DMS153 (cell line): ENCODE results near the gene GTPBP1.
A peak's percentile ranks its signal among the peaks of the same experiment; 100 is the strongest.

Source experiments
- DNase-seq: peaks from one replicate; lab custom pipeline; 2025; lab: John Stamatoyannopoulos, UW

The GTPBP1 gene

DNA sequence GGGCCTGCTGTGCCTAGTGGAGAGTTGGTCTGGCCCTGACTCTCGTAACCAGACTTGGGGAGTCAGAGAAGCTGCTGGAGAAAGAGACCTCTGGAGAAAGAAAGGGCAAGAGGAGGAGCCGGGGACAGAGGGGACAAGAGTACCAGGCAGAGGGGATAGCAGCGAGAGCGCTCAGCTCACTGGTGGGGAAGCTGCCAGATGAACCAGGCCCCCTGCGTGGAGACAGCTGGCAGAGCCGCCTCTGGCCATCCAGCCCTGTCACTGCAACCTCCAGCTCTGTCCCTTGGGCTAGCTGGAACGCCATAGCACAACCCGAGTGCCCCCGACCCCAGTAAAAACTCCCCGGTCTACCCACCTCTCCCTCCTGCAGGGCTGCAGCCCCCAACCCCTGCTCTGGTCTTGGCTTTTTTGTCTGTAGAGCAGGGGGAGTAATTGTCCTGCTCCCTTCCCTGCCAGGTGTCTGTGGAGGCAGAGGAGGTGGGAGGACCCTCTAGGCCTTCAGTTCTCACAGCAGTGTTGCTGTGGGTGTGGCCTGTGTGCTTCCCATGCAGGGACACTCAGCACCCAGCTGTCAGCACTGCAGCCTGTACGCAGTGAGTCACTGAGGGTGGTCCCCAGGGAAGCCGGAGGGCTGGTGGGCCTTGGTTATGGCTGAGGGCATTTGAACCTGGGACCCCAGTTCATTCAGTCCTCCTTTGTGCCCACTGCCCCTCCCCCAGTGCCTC lies 54.9 kb downstream of the GTPBP1 start:
- no peak for DNase-seq

DNA sequence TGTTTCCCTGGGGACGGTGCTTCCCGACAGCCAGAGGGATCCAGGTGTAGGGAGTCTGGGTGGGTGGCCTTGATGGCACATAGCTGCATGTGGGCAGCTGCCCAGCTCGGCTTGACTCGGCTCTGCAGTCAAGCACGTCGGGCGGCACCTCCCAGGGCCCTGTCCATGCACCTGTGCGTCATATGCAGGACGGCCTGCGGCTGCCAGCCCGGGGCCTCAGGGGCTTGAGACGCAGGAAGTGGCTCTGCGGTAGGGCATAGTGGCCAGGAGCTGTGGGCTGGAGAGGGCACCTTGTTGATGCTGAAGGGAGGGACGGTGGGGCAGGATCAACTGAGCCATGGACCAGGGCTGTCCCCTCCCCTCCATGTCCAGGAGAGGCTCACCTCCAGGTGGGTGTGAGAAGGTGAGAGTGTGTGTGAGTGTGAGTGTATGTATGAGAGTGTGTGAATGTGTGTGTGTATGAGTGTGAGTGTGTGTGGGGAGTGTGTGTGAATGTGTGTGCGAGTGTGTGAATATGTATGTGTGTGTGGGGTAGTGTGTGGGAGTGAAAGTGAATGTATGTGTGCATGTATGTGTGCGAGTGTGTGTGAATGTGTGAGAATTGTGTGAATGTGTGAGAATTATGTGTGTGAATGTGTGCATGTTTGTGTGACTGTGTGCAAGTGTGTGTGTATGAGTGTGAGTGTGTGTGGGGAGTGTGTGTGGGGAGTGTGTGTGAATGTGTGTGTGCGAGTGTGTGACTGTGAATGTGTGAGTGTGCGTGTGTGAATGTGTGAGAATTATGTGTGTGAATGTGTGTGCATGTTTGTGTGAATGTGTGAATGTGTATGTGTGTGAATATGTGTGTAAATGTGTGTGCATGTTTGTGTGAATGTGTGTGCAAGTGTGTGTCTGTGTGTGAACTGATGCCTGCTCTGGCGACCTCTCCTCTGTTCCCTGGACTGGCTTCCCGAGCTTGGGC lies 55.7 kb downstream of the GTPBP1 start:
- no peak for DNase-seq

DNA sequence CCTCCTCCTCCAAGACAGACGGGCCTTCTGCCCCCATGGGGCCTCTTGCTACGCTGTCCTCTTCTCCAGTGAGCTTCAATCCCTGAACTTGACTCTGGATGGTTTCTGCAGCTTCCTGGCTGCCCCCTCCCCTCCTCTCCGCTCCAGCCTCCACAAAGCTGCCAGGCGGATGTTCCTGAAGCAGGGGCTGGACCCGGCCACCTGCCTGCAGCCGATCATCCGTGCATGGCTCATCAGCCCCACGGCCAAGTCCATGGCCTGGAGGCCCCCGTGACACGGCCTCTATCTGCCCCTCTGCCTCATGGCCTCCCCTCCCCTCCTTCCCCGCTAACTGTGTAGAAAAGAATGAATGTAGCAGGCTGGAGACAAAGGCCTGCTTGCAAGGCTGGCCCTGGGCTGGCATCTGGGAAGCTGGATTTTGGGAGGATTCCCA lies 56.8 kb downstream of the GTPBP1 start:
- DNase-seq: no peak

DNA sequence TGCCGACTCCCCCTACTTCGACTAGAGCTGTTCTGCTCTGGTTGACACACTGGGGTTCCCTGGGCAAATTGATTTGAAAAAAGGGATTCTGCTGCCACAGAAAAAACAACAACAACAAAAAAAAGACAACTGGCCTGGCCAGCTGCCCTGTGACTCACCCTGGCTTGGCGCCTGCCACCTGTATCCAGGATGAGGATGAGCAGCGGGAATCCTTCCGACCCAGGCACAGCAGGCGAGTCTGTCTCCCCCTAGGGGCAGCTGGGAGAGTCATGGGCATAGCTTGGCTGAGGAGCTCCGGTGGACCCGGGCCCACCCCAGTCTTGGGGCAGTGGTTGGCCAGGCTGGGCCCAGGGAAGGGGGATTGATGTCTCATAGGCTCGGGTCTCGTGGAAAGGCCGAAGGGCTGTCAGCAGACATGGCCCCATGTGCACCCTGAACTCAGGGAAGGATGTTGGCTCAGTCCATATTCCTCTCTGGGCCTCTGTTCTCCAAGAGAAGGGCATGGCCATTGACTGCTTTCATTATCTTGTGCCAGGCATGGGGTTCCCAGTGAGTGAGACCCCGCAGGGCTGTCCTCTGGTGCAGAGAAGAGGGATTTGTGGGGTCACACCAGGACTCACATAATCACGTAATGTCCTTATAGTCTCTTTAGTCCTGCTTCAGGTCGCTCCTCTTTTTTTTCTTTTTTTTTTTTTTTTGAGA lies 60.5 kb downstream of the GTPBP1 start:
- peak; percentile 61 for DNase-seq

DNA sequence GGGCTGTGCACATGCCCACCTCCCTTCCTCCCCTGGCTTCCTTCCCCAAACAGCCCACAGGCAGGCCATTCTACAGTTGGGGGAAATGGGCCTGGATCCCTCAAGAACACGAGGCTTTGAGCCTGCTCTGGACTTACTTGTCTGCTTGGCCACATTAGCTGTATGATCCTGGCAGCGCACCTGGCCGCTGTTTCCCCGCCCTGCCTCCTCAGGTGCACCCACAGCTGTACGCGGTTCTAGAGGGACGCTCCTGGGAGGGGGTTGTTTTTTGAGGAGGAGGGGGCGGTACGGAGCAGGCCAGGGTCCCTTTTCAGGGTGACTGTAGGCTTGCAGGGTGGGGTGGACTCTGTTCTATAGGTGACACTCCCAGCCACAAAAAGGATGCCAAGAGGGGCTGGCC lies 61.6 kb downstream of the GTPBP1 start:
- no peak for DNase-seq

DNA sequence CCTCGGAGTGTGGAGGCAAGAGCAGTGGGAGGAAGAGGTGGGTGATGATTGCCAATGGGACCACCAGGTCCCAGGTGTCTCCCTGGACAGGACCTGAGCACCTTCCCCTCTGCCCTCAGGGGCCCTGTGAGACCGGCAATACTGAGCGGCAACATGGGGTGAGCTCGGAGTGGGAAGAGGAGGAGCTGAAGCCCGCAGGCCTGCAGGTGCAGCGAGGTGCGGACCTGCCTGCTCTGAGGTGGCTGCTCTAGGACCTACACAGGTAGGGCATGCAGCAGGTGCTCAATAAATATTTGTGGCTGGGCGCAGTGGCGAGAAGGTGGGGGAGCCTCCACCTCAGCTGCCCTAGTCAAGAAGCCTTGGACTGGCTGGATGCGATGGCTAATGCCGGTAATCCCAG lies 62.3 kb downstream of the GTPBP1 start:
- no peak for DNase-seq

DNA sequence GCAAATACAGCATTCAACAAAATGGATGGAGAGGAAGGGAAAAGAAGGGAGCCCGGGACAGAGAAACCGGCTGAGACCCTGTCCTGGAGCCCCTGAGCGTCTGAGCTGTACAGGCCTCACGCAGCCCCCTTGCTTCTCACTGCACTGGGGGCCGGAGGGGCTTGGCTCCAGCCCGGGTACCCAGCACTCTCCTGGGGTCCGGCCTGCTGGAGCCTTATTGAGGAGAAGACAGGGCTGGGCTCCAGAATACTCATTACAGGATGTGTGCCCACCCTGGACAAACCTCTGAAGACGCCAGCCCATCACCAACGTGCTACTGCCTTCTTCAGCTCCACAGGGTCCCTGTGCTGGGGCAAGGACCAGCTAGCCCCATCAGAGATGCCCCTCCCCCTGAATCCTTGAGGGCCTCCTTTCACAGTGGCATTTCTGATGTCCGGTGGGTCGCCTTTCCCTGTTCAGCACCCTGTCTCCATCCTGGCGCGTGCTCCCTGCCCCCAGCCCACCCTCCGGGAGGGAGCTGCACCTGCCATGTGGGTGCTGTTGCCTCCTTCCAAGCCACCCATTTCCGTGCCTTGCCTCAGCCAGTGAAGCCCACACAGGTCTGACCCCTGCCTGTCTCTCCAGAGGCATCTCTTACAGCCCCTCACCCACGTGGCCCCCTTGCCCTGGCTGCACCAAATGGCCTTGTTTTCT lies 64.7 kb downstream of the GTPBP1 start:
- DNase-seq: no peak

DNA sequence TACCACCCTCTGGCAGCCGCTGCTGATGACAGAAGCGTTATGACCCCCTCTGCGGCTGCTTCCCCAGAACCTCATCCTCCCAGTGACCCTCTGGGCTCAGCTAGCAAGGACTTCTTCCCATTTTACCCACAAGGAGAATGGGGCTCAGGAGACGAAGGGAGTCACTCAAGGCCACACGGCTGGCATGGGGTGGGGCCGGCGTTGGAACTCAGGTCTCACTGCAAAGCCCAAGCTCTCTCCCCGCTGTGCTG lies 66.8 kb downstream of the GTPBP1 start:
- no peak for DNase-seq

DNA sequence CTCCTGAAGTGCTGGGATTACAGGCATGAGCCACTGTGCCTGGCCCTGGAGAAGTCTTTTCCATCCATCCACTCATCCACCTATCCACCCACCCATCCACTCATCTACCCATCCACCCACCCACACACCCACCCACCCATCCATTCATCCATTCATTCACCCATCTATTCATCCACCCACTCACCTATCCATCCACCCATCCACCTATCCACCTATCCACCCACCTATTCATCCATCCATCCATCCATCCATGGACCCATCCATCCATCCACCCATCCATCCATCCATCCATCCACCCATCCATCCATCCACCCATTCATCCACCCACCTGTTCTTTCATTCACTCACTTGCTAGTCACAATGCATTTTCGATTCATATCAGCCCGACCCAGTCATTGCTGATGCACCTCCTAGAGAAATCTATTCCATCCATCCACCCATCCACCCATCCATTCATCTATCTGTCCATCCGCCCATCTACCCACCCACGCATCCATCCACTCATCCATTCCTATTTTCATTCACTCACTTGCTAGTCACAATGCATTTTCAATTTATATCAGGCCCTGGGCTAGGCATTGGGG lies 67.7 kb downstream of the GTPBP1 start:
- no peak for DNase-seq

DNA sequence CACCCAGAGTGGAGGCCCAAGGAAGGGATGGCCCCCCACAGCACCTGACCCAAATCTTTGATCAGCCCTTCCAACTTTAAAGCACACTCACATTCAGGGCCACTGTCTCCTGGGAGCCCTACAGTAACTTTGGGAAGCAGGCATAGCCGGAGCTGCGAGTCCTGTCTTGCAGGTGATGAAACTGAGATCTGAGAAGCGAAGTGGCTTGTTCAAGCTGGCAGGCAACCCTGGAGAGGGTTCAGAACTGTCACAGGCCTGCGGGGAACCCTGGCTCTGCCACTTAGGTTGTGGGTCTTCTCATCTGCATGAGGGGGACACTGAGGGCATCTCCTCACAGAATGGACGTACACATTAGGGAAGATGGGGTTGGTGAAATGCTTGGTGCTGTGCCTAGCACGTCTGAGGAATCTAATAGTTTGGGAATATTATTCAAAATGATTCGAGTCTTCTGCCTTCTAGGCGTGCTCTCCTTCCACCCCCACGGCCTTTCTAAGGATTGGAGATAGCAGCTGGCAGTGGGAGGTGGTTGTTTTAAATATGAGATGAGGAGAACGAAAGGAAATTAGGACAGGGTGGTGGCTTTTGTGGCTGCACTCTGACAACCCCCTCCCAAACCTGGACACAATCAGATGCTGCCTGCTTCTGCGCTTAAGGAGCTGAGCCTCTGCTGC lies 68.9 kb downstream of the GTPBP1 start:
- no peak for DNase-seq

DNA sequence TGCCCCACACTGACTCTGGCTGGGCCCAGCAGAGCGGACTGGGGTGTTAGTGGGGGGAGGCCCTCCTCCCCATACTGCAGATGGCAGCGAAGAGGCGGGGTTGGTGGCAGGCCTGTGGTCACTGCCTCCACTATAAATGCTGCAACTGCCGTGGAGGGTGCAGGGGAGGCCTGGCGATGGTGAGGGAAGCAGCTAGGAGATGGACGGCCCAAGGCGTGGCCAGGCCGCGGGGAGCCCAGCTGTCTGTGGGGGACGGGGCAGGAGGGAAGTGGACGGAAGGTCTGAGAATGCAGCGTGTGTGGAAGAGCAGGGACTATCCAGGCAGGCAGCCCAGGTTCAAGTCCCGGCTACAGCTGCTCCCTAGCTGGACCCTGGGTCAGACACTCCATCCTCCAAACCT lies 69.9 kb downstream of the GTPBP1 start:
- no peak for DNase-seq

DNA sequence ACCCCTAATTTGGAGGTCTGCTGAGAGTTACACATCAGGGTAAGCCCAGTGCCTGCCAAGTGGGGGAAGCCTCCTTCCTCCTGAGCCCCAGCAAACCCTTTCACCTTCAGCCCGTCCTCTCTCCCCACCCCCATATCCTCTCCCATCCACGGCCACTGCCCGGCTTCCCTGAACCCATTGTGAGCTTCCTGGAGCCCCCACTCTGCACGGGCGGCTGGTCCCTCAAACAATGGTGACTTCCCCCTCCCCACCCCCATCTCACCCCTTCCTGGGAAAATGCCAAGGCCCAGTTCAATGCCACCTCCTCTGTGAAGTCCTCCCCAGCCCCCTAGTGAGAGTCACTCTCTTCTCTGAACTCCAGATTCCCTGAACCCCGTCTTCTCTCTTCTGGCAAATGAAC lies 70.3 kb downstream of the GTPBP1 start:
- DNase-seq: no peak

DNA sequence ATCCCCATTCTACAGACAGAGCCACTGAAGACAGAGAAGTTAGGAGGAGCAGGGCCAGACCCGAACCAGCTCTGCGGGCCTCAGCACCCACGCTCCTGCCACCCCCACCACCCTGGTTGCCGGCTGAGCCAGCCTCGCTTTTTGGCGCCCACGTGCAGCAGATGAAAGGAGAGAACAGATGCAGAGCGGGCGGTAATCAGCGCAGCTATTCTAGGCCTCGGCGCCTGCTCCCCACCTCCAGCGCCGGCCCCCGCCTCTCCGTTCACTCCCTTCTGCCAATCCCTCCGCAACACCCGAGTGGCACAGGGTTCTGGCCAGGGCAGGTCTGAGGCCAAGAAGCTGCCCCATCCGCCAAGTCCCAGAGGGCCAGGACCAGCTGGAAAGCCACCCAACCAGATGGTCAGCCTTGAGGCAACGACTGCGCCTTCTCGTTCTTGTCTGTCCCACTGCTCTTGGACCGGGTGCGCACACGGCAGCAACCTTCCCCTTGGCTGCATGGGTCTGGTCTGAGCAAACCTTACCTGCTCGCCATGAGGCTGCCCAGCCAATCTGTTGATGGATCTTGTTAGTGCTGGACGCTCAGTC lies 71.4 kb downstream of the GTPBP1 start:
- DNase-seq: no peak

DNA sequence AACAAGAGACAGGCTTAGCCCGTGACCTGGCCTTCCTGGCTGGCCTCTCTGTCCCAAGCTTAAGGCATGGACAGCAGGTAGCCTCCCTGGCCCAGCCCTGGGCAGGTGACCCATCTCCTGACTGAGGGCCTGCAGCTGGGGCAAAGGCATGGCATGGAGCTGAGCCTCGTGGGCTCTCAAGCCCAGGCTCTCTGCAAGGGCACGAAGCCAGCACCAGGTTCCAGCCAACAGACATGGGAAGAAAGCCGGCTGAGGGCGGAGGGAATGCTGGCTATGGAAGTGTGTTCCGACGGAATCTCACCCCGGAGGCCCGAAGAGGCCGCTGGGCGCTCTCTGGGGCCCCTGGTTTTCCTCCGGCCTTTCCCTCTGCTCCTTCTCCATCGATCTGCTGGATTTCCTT lies 75.3 kb downstream of the GTPBP1 start:
- no peak for DNase-seq

DNA sequence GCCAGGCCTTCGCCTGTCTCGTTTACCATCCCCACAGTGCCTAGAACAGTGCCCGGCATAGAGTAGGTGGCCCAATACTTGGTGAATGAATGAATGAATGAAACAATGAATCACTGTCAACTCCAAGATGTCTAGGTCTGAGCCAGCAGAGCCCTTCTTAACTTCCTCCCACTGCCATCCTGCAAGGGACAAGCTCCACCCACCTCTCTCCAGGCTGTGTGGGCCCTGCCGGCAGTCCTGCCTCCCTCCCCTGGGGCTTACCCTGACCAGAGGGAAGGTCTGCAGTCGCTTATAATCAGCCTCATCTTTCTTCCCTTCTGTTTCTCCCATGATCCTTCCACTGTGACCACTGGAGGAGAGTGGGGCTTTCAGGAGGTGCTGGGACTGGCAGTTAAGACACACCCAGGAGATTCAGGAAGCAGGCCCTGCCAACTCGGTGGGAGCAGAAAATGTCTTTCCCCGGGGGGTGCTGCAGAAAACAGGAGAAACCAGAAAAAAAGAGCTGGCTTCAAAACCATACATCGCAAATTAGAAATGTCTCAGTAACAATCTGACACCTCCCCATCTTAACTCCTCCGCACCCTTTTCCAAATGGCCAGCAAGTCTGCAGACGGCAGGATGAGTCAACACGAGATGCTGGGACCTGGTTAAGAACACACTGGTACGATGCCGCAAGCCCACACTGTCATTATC lies 76.8 kb downstream of the GTPBP1 start:
- DNase-seq: no peak
